AG08396 (cell line): ENCODE data around the gene MAPK10.
"Not testable (repeated sequence)": the region's sequence is repeated elsewhere in the genome, so short reads cannot be mapped to it uniquely, and the experiment has no call there.

ENCODE experiments used
- DNase-seq: peaks from one replicate; pipeline ENCODE4 v3.0.0; 2012; ENCODE audit warnings: low spot score, mixed read lengths

The MAPK10 gene

GRCh38 chr4:86184216-86184900 lies 175.5 kb downstream of the MAPK10 start:
- no peak for DNase-seq

- DNase-seq: no peak
Measured at GRCh38 chr4:86181585-86181984, 178.3 kb downstream of the MAPK10 start.

GRCh38 chr4:86178211-86178610 lies 181.6 kb downstream of the MAPK10 start:
- DNase-seq: no peak

GRCh38 chr4:86174506-86174905 lies 185.3 kb downstream of the MAPK10 start:
- no peak for DNase-seq

GRCh38 chr4:86168335-86168734 lies 191.5 kb downstream of the MAPK10 start:
- not testable (repeated sequence) for DNase-seq

GRCh38 chr4:86160426-86160825 lies 199.4 kb downstream of the MAPK10 start:
- no peak for DNase-seq

- no peak for DNase-seq
Measured at GRCh38 chr4:86159216-86159615, 200.6 kb downstream of the MAPK10 start.

GRCh38 chr4:86156531-86156930 lies 203.3 kb downstream of the MAPK10 start:
- no peak for DNase-seq

- no peak for DNase-seq
Measured at GRCh38 chr4:86155766-86156165, 204.1 kb downstream of the MAPK10 start.

- no peak for DNase-seq
Measured at GRCh38 chr4:86152454-86152853, 207.4 kb downstream of the MAPK10 start.

- no peak for DNase-seq
Measured at GRCh38 chr4:86151196-86151595, 208.7 kb downstream of the MAPK10 start.

GRCh38 chr4:86141161-86141560 lies 218.7 kb downstream of the MAPK10 start:
- DNase-seq: no peak

- DNase-seq: no peak
Measured at GRCh38 chr4:86132468-86132867, 227.4 kb downstream of the MAPK10 start.

- DNase-seq: no peak
Measured at GRCh38 chr4:86131456-86131855, 228.4 kb downstream of the MAPK10 start.

- DNase-seq: no peak
Measured at GRCh38 chr4:86130160-86130933, 229.5 kb downstream of the MAPK10 start.

GRCh38 chr4:86129546-86129945 lies 230.3 kb downstream of the MAPK10 start:
- DNase-seq: no peak

- DNase-seq: no peak
Measured at GRCh38 chr4:86122404-86122803, 237.4 kb downstream of the MAPK10 start.

GRCh38 chr4:86118711-86119110 lies 241.1 kb downstream of the MAPK10 start:
- DNase-seq: no peak

- DNase-seq: peak; percentile 26
Measured at GRCh38 chr4:86117705-86118302, 242.0 kb downstream of the MAPK10 start.

- DNase-seq: no peak
Measured at GRCh38 chr4:86114563-86114962, 245.3 kb downstream of the MAPK10 start.

- no peak for DNase-seq
Measured at GRCh38 chr4:86108834-86109233, 251.0 kb downstream of the MAPK10 start.

- peak; percentile 4 for DNase-seq
Measured at GRCh38 chr4:86108137-86108536, 251.7 kb downstream of the MAPK10 start.

GRCh38 chr4:86107112-86107511 lies 252.7 kb downstream of the MAPK10 start:
- DNase-seq: no peak
